ENCODE data around the gene CRYBA4. TPM values are rescaled to one million over a fixed set of nuclear protein-coding genes. Genes with fewer than 3 reads are reported as not detected.

CRYBA4 gene
- total and polyA plus RNA-seq, 10 of the 15 experiments (the other 5 are each of a cell fraction or from before 2014, with no cell fraction given): 0.12 to 0.17 TPM; not detected in 8

DNA sequence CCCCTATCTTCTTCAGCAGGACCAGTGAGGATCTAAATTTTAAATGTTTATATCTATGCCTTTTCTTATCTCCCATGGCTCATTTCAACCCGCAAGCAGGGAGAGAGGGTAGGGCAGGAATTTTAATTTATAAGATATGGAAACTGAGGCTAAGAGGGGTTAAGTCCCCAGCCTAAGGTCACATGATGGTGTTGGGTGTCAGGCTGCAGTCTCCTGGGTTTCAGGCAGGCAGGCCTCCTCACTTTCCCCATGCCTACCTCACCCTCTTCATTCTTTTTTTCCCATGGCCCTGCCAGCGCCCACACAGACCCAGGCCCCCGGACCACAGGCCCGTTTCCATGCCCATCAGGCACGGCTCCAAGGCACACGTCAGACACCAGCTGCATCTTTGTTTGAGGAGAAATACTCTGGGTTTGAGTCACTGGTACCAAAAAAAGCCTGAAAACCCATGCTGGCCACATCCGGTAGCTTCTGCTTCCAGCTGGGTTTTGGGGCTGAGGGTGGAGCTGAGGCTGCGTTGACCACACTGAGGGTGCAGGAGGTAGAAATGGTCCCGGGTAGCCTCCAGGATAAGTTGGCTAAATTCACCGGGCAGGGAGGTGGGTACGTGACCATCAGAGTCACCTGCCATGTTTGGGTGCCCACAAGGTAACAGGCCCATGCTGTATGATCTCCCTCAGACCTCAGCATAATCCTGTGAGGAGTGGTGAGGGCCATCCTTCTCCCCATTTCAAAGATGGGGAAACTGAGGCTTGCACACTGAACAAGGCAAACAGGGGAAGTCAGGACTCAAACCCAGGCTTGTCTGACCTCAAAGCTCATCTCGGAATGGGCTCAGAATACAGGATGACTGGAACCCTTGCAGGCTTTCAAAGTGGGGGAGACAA lies 11.4 kb upstream of the CRYBA4 start (continued):
- TF ChIP-seq TBL1XR1 (IDR thresholded peaks at IDR 0.05; ENCODE audit: low read depth, low read length) (peak; percentile 96), SREBF2 (IDR thresholded peaks at IDR 0.05; ENCODE audit: low read length) (no peak), BCL11A (IDR thresholded peaks at IDR 0.05; ENCODE audit: low read depth, low read length) (peak; percentile 99), MTA2 (IDR thresholded peaks at IDR 0.05; ENCODE audit: low read depth) (peak; percentile 96), SKIL (IDR thresholded peaks at IDR 0.05; ENCODE audit: low read depth, poor library complexity, severe bottlenecking) (peak; percentile 88), NFXL1 (IDR thresholded peaks at IDR 0.05; ENCODE audit: borderline replicate concordance) (no peak), KLF5 (IDR thresholded peaks at IDR 0.05; ENCODE audit: partially characterized antibody) (peak; percentile 84), HSF1 (IDR thresholded peaks at IDR 0.05; ENCODE audit: low read depth, low read length) (no peak), POU2F2 (IDR thresholded peaks at IDR 0.05; ENCODE audit: borderline replicate concordance, low read depth, low read length) (peak; percentile 88; the same call in 2 of the 3 replicates), CREB1 (IDR thresholded peaks at IDR 0.05; ENCODE audit: low read depth) (peak; percentile 87), HDGF (IDR thresholded peaks at IDR 0.05) (no peak), SUZ12 (IDR thresholded peaks at IDR 0.05; ENCODE audit: unreplicated experiment) (no peak), KAT2A (conservative IDR thresholded peaks at IDR 0.05; ENCODE audit: control insufficient read depth, low read depth, low read length) (no peak), RAD21 (IDR thresholded peaks at IDR 0.05; ENCODE audit: insufficient read depth, low read depth, low read length) (no peak), NR2C1 (IDR thresholded peaks at IDR 0.05) (no peak), ZNF24 (IDR thresholded peaks at IDR 0.05) (peak; percentile 57; the same call in 1 of the 2 replicates), YY1 (IDR thresholded peaks at IDR 0.05; ENCODE audit: low read depth, low read length) (peak; percentile 72; the same call in 1 of the 2 replicates), CEBPZ (IDR thresholded peaks at IDR 0.05; ENCODE audit: low read depth, low read length) (no peak), CBX3 (IDR thresholded peaks at IDR 0.05; ENCODE audit: borderline replicate concordance, low read depth) (no peak), ZNF274 (IDR thresholded peaks at IDR 0.05; ENCODE audit: insufficient read depth, insufficient read length) (no peak)
- TF ChIP-seq, protein P1, sequence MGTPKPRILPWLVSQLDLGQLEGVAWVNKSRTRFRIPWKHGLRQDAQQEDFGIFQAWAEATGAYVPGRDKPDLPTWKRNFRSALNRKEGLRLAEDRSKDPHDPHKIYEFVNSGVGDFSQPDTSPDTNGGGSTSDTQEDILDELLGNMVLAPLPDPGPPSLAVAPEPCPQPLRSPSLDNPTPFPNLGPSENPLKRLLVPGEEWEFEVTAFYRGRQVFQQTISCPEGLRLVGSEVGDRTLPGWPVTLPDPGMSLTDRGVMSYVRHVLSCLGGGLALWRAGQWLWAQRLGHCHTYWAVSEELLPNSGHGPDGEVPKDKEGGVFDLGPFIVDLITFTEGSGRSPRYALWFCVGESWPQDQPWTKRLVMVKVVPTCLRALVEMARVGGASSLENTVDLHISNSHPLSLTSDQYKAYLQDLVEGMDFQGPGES (IDR thresholded peaks at IDR 0.05): no peak
